Cardiac muscle cell (in vitro differentiated cells and primary cell): ENCODE results near the gene UBE3D. TPM values are rescaled to one million over a fixed set of nuclear protein-coding genes. Genes with fewer than 3 reads are reported as not detected.
A peak's percentile ranks its signal among the peaks of the same experiment; 100 is the strongest.

Source experiments
- DNase-seq, 2 donors: peaks; one replicate each; pipeline versions ENCODE4 v3.0.0 to v3.0.0-alpha.2; 2010 to 2017; ENCODE audit warnings: low read depth in 1 of 2, low spot score in 1 of 2
- H3K27ac ChIP-seq: fragments of 200-600 bp; sonication (generic); 2 replicates; pipeline ENCODE4 v1.5.1; 2016
- H3K27me3 ChIP-seq: fragments of 200-600 bp; sonication (generic); 2 replicates; pipeline ENCODE4 v1.6.0; 2016; ENCODE audit warnings: control low read depth
- H3K36me3 ChIP-seq: fragments of 200-600 bp; sonication (generic); 2 replicates; pipeline ENCODE4 v1.5.1; 2016; ENCODE audit warnings: control low read depth
- H3K4me1 ChIP-seq: fragments of 200-600 bp; sonication (generic); 2 replicates; pipeline ENCODE4 v1.8.1; 2017; ENCODE audit warnings: low read depth, mild to moderate bottlenecking, mixed run types
- H3K4me3 ChIP-seq: fragments of 200-600 bp; sonication (generic); 2 replicates; pipeline ENCODE4 v1.5.1; 2016; ENCODE audit warnings: mild to moderate bottlenecking
- H3K9me3 ChIP-seq: fragments of 200-600 bp; sonication (generic); 2 replicates; pipeline ENCODE4 v1.5.1; 2017; ENCODE audit warnings: low read depth, mild to moderate bottlenecking, control low read depth
- polyA plus RNA-seq: library from polyadenylated mRNA; unstranded; fragments of >200 nt; fragmentation: Nextera tagmentation; extraction: Ambion mirVana; gene quantifications from 2 replicates; pipeline ENCODE4 v1.2.1, GENCODE V29; 2016
- total RNA-seq: library from RNA; depleted of rRNA; stranded (reverse); fragments of >200 nt; gene quantifications from 2 replicates; pipeline ENCODE4 v1.2.3, GENCODE V29; 2016
- TF ChIP-seq, protein P1 (sequence below): IDR thresholded peaks from 2 replicates; pipeline ENCODE4 v1.5.1; 2012; ENCODE audit warnings: low read depth, mild to moderate bottlenecking, low read length

Gene UBE3D
- total and polyA plus RNA-seq, 2 experiments from 2014 or later: 14.5 to 19.5 TPM

DNA sequence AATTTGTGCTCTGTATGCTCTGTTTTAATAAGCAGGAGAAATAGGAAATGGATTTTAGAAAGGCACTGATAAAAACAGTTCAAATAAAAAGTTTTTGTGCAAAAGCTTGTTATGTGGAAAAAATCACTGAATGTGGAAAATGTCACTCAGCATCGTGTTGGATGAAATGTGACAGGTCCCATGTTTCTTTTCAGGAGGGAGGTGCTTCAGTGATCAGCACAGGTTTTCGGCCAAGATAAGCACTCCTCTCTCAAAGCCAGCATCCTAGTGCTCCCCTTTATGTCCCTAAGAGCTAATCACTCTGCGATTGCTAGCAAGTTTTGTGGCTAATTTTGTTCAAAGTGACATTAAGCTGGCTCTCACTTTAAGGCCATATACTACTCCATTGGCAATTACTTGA is 12.0 kb downstream of the UBE3D start:
- DNase-seq: no peak
- Histone ChIP-seq H3K36me3 (peaks cover 10% of the 10 kb centered on the region), H3K27me3 (no peaks in the 10 kb centered on the region), H3K27ac (no peak overlapping the region), H3K4me1 (peaks cover 9% of the 10 kb centered on the region), H3K9me3 (no peaks in the 10 kb centered on the region), H3K4me3 (no peak overlapping the region)
- TF ChIP-seq, protein P1, sequence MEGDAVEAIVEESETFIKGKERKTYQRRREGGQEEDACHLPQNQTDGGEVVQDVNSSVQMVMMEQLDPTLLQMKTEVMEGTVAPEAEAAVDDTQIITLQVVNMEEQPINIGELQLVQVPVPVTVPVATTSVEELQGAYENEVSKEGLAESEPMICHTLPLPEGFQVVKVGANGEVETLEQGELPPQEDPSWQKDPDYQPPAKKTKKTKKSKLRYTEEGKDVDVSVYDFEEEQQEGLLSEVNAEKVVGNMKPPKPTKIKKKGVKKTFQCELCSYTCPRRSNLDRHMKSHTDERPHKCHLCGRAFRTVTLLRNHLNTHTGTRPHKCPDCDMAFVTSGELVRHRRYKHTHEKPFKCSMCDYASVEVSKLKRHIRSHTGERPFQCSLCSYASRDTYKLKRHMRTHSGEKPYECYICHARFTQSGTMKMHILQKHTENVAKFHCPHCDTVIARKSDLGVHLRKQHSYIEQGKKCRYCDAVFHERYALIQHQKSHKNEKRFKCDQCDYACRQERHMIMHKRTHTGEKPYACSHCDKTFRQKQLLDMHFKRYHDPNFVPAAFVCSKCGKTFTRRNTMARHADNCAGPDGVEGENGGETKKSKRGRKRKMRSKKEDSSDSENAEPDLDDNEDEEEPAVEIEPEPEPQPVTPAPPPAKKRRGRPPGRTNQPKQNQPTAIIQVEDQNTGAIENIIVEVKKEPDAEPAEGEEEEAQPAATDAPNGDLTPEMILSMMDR: no peak

DNA sequence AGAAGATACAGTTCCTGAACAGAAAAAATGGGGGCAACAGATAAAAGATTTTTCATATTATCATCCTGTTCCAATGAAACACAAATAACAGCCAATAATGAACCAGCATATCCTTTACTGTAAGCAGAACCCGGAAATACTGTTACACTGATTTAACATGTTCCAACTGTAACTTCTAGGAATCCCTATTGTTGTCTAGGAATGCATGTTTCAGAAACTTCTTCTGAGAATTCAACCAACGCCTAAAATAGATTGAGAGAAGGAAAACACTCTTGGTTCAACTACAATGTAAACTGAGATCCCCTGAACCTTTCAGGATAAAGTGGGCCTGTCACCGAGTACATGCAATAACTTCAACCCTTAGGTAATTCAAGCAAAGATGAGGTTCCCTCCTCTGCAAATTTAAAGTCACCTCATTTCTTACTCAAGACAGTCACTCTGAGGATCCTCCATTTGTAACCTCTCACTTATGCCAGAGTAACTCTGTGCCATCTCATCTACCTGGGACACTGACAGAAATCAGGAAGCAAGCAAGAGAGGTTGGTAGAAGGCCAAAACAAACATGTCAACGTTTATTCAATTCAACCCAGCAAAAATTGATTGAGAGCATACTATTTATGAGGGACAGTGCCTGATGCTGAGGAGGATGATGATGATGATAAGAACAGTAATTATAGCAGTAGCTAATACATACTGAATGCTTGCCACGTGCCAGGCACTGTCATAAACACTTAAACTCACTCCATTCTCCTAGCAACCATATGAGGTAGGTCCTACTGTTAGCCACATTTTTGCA is 14.1 kb downstream of the UBE3D start:
- Histone ChIP-seq H3K27me3 (no peaks in the 10 kb centered on the region), H3K27ac (peak overlapping the region; percentile 38), H3K9me3 (no peaks in the 10 kb centered on the region), H3K36me3 (peaks cover 5% of the 10 kb centered on the region), H3K4me3 (no peak overlapping the region), H3K4me1 (peaks cover 9% of the 10 kb centered on the region)
- DNase-seq: no peak
- TF ChIP-seq, protein P1: no peak

GRCh38 chr6:83047065-83047754 is 18.4 kb downstream of the UBE3D start:
- peaks cover 23% of the 10 kb centered on the region for H3K4me1 ChIP-seq
- peak overlapping the region; percentile 2 for H3K27ac ChIP-seq
- no peaks in the 10 kb centered on the region for H3K36me3 ChIP-seq
- H3K4me3 ChIP-seq: no peak overlapping the region
- H3K27me3 ChIP-seq: no peaks in the 10 kb centered on the region
- H3K9me3 ChIP-seq: no peaks in the 10 kb centered on the region
- TF ChIP-seq, protein P1: no peak
- DNase-seq: no peak

- DNase-seq: no peak
- H3K4me1 ChIP-seq: peaks cover 14% of the 10 kb centered on the region
- TF ChIP-seq, protein P1: no peak
- H3K27ac ChIP-seq: no peak overlapping the region
- H3K9me3 ChIP-seq: no peaks in the 10 kb centered on the region
- H3K36me3 ChIP-seq: no peaks in the 10 kb centered on the region
- H3K4me3 ChIP-seq: no peak overlapping the region
- H3K27me3 ChIP-seq: no peaks in the 10 kb centered on the region
Observed at GRCh38 chr6:83044091-83044768, 21.4 kb downstream of the UBE3D start.

DNA sequence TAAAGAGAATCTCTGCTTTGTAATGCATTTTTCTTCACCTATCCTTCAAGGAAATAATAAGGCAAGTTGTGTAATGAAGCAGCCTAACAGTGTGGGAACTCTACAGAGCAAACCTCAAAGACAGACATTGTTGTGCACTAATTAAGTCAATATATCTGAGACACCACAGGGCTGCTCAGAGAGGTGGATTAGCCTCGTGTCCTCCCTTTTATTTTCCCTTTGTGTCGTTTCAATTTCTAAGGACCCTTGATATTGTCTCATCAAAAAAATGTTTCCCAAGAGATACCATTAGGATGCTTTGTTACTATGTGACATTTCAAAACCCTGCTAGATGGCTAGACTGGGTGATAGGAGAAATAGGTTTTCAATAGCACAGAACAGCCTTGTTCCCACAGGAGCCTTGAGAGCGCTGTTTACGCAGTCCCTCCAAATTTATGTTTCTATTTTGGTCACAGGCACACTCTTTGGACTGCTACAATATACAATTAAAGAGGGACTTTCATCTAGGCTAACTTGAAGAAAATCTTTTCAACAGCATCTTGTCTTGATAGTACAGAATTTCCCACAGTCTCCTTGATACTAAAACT is 23.1 kb downstream of the UBE3D start:
- H3K4me3 ChIP-seq: no peak overlapping the region
- peaks cover 14% of the 10 kb centered on the region for H3K4me1 ChIP-seq
- H3K36me3 ChIP-seq: no peaks in the 10 kb centered on the region
- no peaks in the 10 kb centered on the region for H3K27me3 ChIP-seq
- H3K9me3 ChIP-seq: no peaks in the 10 kb centered on the region
- TF ChIP-seq, protein P1: no peak
- H3K27ac ChIP-seq: peak overlapping the region; percentile 22
- peak in 1 of 2 donors; percentile 9 for DNase-seq
